ENCODE data around the gene UBE2G2. TPM values are rescaled to one million over a fixed set of nuclear protein-coding genes. Genes with fewer than 3 reads are reported as not detected.

Gene UBE2G2
- total and polyA plus RNA-seq, 2 of the 4 experiments (the other 2 are of a cell fraction), result 65.4 to 91.7 TPM

GRCh38 chr21:44740742-44741141 is 60.9 kb downstream of the UBE2G2 start:
- no TSS peak for BruUV-seq (replicated peaks)
- Histone ChIP-seq H3K4me2 (ENCODE audit: low read depth, low read length) (no peak overlapping the region), H3K9me3 (ENCODE audit: control insufficient read depth, insufficient read depth, low read length) (peaks cover 37% of the 10 kb centered on the region), H3K79me1 (ENCODE audit: low read depth in 1 of 2, low read length in 2 of 2) (no peaks in the 10 kb centered on the region), H3K9me1 (ENCODE audit: insufficient read depth, low read length) (no peaks in the 10 kb centered on the region), H3K4ac (ENCODE audit: low read depth, low read length) (no peak overlapping the region), H2BK15ac (ENCODE audit: low read depth, low read length) (no peak overlapping the region), H2AFZ (replicated peaks; ENCODE audit: low read length, poor library complexity) (no peak overlapping the region), H3K14ac (replicated peaks; ENCODE audit: low read depth, low read length) (no peak overlapping the region), H3K4me3 (ENCODE audit: insufficient read depth, low read depth, low read length) (no peak overlapping the region), H2BK120ac (ENCODE audit: low read depth, low read length) (no peak overlapping the region), H2AK5ac (ENCODE audit: low read depth, low read length) (no peak overlapping the region), H4K8ac (ENCODE audit: low read depth in 2 of 2, low read length in 2 of 2) (no peak overlapping the region), H3K56ac (ENCODE audit: extremely low read depth, insufficient read depth, low read length) (no peak overlapping the region), H3K27ac (ENCODE audit: insufficient read depth, low read length) (no peak overlapping the region), H2AK9ac (replicated peaks; ENCODE audit: low read depth, low read length, poor library complexity) (no peak overlapping the region), H3K9ac (ENCODE audit: low read depth, low read length) (no peak overlapping the region), H3K36me3 (ENCODE audit: control insufficient read depth, insufficient read depth, low read length) (no peaks in the 10 kb centered on the region), H4K91ac (ENCODE audit: insufficient read depth, low read depth, low read length) (no peak overlapping the region), H3K4me1 (ENCODE audit: control insufficient read depth, insufficient read depth, low read length) (no peaks in the 10 kb centered on the region), H2BK20ac (ENCODE audit: low read depth, low read length) (no peak overlapping the region), H3K23ac (ENCODE audit: low read depth, low read length) (no peak overlapping the region), H4K5ac (ENCODE audit: low read depth, low read length) (no peak overlapping the region), H3K27me3 (ENCODE audit: control insufficient read depth, insufficient read depth, low read length) (peaks cover 9% of the 10 kb centered on the region), H4K20me1 (ENCODE audit: insufficient read depth, low read length) (no peaks in the 10 kb centered on the region), H2BK5ac (ENCODE audit: low read depth, low read length, poor library complexity, severe bottlenecking) (no peak overlapping the region), H3K18ac (ENCODE audit: low read depth, low read length) (no peak overlapping the region)
- DNase-seq, result no peak
- ATAC-seq (ENCODE audit: low read depth), result no peak
- 71% methylated on average over 6 of the region's 7 CpGs; no CpG with 5 or more reads in 1 of the 2 experiments for WGBS, 2 experiments (ENCODE audit: extremely low coverage in 2 of 2, insufficient read length in 1 of 2)
- TF ChIP-seq FOS (IDR thresholded peaks at IDR 0.05; ENCODE audit: low read depth, low read length) (no peak), NFE2L2 (IDR thresholded peaks at IDR 0.05; ENCODE audit: low read depth, low read length) (no peak), MXI1 (IDR thresholded peaks at IDR 0.05; ENCODE audit: borderline replicate concordance, low read depth, low read length) (no peak), RFX5 (IDR thresholded peaks at IDR 0.05; ENCODE audit: low read depth, low read length) (no peak), RAD21 (IDR thresholded peaks at IDR 0.05; ENCODE audit: low read length) (no peak), SMC3 (IDR thresholded peaks at IDR 0.05; ENCODE audit: low read depth, low read length) (no peak), CEBPB (IDR thresholded peaks at IDR 0.05; ENCODE audit: low read depth, low read length) (no peak), BHLHE40 (IDR thresholded peaks at IDR 0.05; ENCODE audit: low read depth, low read length) (no peak), RCOR1 (IDR thresholded peaks at IDR 0.05; ENCODE audit: insufficient replicate concordance, low read length) (no peak), CHD1 (IDR thresholded peaks at IDR 0.05; ENCODE audit: low read depth, low read length) (no peak), MAFK (IDR thresholded peaks at IDR 0.05; ENCODE audit: low read depth, low read length) (no peak)
- CTCF ChIA-PET, result no interaction called here
- in situ Hi-C loops (cut with MboI; ENCODE audit: low sequenced_read_pairs) (no loop called here), dilution Hi-C loops (cut with HindIII; ENCODE audit: low sequenced_read_pairs, unreplicated experiment) (no loop called here), intact Hi-C loops (cut with micrococcal nuclease) (no loop called here)
- POLR2A ChIA-PET (ENCODE audit: unreplicated experiment), result no interaction called here
